HG03354 (cell line): ENCODE data around the gene NEMF.
A peak's percentile ranks its signal among the peaks of the same experiment; 100 is the strongest.
"Not testable (repeated sequence)": the region's sequence is repeated elsewhere in the genome, so short reads cannot be mapped to it uniquely, and the experiment has no call there.

Experiments
- ATAC-seq: cut with Tn5 transposase; IDR thresholded peaks from one replicate; pipeline ENCODE4 v1.9.1; 2021; ENCODE audit warnings: mild to moderate bottlenecking; ENCODE audit not compliant: unreplicated experiment, poor library complexity, severe bottlenecking

Gene NEMF, protein sequence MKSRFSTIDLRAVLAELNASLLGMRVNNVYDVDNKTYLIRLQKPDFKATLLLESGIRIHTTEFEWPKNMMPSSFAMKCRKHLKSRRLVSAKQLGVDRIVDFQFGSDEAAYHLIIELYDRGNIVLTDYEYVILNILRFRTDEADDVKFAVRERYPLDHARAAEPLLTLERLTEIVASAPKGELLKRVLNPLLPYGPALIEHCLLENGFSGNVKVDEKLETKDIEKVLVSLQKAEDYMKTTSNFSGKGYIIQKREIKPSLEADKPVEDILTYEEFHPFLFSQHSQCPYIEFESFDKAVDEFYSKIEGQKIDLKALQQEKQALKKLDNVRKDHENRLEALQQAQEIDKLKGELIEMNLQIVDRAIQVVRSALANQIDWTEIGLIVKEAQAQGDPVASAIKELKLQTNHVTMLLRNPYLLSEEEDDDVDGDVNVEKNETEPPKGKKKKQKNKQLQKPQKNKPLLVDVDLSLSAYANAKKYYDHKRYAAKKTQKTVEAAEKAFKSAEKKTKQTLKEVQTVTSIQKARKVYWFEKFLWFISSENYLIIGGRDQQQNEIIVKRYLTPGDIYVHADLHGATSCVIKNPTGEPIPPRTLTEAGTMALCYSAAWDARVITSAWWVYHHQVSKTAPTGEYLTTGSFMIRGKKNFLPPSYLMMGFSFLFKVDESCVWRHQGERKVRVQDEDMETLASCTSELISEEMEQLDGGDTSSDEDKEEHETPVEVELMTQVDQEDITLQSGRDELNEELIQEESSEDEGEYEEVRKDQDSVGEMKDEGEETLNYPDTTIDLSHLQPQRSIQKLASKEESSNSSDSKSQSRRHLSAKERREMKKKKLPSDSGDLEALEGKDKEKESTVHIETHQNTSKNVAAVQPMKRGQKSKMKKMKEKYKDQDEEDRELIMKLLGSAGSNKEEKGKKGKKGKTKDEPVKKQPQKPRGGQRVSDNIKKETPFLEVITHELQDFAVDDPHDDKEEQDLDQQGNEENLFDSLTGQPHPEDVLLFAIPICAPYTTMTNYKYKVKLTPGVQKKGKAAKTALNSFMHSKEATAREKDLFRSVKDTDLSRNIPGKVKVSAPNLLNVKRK

DNA sequence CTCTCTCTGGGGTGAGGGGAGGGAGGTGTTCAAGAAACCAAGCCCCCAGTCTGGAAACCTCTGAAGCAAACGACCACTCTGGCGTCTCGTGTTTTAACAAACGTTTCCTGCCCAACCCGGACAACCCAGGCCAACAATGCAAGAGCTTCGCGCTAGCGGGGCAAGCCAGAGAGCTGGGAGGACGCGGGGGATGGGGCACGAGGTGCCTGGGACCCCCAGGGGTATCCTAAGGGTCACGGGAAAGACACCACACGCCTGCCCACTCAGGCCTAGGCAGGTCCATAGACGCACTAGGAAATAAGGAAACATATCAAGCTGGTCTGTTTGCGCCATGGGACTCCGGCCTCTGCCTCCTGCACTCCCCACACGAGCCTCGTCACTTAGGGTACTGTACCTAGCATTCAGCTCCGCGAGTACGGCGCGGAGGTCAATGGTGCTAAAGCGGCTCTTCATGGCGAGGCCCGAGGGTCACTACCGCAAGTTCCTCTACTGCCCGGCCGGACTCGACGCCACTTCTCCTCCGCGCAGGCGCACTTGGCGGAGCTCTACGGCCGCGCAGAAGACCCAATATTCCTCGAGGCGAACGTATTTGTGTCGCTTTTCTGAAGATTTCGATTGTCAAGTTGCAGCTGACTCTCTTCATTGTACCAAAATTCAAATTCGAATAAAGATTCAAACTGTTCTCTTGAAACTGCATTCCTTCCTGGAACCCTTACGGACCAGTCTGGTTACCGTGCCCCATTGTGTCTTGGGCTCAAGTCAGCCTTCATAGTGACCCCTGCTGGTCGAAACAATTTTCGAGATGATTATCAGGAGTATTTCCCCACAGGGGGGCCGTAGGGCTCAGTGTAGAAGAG, at the start of gene NEMF:
Gene NEMF (minus strand): TSS at position 488 of the 857 bp plus-strand sequence. CDS start 35 bp downstream, at position 453.
- ATAC-seq = peak; percentile 86

DNA sequence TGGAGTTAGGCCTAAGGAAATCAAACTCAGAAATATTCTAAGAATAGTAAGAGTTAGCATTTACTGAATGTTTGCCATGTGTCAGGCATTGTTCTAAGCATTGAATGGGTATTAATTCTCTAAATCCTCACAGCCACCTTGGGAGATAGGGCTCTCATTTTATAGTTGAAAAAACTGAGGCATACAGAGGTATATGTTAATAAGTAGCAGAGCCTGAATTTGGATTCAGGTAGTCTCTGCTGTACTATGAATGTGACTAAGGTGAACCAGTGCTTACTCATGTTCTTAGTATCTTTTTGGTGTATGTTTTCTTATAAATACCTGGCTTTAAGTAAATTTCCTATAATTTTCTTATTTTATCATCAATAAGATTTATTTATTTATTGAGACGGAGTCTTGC, 48.4 kb upstream of the NEMF start:
- ATAC-seq = no peak

DNA sequence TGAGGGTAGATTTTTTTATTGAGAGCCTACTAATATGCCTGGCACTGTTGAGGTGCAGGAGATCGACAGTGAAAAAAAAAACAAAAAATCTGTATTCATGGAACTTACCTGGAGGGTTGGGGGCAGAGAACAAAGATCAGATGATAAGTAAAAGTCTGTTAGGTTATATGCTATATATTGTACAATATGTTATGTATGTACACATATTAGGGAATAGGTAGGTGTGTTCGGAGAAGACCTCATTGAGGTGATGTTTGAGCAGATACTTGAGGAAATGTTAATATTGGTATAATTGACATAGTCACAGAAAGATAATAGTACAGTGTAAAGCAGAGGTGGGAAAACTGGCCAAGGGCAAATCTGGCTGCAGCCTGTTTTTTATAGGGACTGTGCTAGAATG, 45.9 kb upstream of the NEMF start:
- no peak for ATAC-seq

DNA sequence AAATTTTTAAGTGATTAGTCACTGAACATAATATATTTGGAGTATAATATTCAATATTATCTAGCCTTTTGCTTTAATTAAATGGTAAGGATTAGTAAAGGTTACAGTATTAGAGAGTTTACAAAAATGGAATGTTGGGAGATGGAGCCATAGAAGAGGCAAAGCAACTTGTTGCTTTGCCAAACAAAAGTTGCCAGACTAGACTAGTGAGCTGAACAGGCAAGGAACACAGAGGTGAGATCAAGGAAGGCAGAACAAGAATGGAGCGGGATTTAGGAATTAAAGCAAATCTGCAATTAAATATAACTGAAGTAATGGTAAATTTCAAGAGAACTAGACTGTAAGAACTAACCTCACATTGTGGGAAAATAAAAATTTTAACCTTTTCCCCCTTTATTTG, 45.4 kb upstream of the NEMF start:
- no peak for ATAC-seq

DNA sequence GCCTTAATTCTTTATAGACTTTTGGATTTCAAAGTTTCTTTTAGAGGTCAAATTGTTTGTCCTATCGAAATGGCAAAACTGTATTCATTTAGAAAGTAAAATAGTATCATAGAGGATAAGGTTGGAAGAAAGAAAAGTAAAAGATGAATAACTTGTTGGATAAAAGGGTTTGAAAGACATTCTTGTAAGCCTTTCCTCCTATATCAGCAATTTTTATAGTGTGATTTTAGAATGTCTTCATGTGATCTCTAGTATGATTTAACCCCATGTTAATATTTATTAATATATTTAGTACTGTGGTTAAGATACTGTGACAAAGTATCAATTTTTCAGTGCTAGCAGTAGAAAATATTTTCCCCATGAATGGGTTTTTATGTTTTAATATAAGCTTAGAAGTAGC, 44.8 kb upstream of the NEMF start:
- ATAC-seq = no peak

DNA sequence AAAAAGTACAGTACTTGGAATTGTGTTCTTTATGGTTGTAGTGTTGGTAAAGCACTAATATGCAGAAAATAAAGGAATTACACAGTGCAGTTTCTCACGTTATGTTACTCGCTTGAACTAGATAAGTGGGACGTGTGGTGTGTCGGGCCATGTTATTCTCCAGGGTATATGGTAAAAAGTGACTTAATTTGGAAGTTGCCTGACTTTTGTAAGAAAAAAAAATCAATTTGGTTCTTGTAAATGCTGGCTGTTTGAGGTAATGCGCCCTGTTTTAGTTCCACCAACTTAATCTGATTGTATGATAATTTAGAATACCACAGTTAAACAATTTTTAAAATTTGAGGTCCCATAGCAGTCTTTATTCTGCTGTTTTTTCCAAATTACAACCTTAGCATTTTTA, 44.4 kb upstream of the NEMF start:
- ATAC-seq = no peak

DNA sequence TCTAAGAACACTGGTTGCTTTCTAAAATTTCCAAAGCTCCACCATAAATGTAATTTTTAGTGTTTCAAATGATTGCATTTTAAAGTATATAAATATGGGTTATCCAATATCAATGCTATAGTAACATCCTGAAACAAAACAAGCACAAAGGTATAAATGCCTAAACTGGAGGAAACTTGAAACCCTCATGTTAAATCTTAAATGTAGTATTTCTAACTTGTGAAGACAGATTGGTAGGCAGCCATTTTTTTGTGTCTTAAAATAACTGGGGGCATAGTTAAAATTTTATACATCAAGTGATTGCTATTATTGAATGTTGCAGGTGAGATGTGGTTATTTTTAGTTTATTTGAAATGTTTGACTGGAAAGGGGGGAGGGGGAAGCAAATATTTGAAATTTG, 43.7 kb upstream of the NEMF start:
- ATAC-seq = not testable (repeated sequence)

DNA sequence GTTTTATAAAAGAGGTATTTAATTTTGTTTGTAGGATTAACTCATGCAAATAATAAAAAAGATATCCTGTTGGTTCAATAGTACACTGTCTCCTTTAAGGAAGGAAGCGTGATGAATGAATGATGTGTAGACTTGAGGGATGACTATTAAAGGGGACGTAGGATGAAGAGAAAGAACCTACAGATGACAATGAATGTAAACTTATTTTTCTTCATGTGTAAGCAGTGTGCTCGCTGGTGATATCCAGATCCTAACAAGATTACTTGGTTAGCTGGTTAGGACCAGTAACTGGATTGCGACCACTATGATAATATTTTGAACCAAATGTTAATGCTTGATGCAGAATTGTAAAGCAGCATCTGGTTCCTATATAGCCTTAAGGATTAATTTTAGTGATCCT, 42.9 kb upstream of the NEMF start:
- ATAC-seq = no peak

DNA sequence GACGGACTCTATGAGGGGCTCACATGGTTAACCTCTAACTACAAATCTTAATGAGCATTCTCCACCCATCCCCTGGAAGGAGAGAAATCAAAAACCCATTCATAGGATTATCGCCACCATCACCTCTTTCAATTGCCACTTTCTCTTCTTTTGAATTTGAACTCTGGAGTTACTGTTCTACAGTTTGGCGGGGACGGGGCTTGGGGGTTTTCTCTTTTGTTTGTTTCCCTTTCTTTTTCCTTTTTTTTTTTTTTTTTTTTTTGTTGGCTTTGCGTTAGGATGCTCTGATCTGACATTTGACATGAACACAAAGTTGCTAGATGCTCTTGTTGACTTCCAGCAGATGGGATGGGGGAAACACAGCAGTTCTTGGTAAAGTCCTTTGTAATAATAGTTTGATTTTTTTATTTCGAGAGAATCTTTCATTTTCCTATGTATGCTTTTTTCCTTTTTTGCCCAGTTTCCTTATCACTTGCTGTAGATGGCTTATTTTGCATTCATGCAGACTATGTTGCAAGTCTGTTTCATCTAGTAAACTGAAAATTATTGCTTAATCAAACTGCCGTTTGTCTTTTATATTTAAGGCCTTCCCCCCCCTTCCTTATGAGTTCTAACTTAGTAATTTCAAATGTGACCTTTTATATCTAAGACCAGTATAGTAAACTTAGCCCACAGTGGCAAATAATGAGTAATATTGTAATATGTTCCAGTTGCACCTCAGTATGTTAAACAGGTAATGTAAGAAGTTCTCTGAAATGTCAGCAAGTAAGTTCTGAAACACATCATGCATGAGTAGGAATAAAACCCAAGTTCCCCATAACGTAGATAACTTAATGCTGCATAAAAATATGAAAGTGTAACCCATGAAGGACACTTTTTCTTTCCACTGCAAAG, 41.9 kb upstream of the NEMF start:
- not testable (repeated sequence) for ATAC-seq

DNA sequence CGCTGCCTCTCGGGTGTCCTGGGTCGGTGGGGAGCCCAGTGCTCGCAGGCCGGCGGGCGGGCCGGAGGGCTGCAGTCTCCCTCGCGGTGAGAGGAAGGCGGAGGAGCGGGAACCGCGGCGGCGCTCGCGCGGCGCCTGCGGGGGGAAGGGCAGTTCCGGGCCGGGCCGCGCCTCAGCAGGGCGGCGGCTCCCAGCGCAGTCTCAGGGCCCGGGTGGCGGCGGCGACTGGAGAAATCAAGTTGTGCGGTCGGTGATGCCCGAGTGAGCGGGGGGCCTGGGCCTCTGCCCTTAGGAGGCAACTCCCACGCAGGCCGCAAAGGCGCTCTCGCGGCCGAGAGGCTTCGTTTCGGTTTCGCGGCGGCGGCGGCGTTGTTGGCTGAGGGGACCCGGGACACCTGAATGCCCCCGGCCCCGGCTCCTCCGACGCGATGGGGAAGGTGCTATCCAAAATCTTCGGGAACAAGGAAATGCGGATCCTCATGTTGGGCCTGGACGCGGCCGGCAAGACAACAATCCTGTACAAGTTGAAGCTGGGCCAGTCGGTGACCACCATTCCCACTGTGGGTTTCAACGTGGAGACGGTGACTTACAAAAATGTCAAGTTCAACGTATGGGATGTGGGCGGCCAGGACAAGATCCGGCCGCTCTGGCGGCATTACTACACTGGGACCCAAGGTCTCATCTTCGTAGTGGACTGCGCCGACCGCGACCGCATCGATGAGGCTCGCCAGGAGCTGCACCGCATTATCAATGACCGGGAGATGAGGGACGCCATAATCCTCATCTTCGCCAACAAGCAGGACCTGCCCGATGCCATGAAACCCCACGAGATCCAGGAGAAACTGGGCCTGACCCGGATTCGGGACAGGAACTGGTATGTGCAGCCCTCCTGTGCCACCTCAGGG, 41.0 kb upstream of the NEMF start:
- ATAC-seq = peak; percentile 58

DNA sequence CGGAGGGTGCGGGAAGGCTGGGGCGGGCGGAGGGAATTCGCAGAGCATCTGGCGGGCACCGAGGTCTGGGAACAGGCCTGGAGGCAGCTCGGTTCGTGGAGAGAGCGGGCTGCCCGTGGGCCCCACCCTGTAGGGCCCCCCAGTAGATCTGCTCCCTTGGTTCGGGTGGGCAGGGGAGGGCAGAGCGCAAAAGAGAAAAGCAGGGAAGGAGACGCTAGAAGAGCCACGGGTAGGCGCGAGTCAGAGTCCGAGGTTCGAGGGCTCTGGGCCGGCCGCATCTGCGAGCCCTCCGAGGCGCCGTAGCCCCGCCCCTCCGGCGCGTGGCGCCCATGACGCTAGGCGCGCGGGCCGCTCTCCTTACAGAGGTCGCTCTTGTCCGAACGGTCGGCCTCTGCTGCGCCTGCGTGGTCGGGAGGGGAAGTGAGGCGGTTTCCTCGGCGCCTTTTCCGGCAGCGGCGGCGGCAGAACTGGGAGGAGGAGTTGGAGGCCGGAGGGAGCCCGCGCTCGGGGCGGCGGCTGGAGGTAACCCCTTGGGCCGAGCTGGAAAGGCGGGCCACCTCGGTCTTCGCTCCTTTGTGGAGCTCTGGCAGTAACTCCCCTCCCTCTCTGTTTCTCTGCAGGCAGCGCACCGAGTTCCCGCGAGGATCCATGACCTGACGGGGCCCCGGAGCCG, 40.2 kb upstream of the NEMF start, which contains the start of gene ARF6:
Gene ARF6 (plus strand): TSS at position 447 of the 673 bp plus-strand sequence. CDS start 655 bp downstream, outside the sequence.
- peak; percentile 90 for ATAC-seq

DNA sequence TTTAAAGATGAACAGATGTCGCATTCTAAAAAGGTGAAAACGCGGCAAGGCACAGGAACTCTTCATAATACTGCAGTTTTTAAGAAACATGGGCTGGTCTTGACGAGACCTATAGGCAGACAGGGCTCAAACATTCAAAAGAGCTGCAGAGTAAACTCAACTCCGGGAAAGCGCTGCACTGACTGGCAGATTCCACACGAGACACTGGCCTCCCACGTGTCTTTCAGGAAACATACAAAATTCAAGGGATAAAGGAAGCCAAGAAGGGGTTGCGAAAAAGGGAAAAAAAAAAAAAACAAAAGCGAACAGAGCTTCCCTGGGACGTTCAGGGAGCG, 39.7 kb upstream of the NEMF start:
- ATAC-seq = peak; percentile 34

DNA sequence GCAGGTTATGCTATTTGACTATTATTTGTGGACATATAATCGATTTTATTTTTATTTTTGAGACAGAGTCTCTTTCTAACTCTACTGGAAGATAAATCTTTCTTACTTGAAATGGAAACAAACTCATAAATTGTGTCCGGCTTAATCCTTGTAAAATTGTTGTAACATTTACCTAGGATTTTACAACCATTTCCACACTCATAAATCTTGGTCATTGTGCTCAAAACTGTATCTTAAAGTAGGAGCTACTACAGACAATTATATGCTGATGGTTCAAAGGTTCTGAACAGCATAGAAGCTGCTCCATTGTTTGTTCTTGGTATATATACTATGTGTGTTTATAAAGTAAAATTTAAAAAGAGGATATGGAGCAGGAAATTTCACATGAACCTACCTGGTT, 35.7 kb upstream of the NEMF start:
- ATAC-seq = no peak

DNA sequence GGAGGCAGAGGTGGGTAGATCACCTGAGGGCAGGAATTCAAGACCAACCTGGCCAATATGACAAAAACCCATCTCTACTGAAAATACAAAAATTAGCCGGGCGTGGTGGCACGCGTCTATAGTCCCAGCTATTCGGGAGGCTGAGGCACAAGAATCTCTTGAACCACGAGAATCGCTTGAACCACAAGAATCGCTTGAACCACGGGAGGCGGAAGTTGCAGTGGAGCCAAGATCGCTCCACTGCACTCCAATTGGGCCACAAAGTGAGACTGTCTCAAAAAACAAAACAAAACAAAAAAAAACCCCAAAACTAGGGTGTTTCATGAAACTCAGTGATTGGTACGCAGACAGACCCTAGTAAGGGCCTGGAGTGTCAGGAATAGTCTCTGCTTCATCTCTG, 33.9 kb upstream of the NEMF start:
- ATAC-seq = no peak

DNA sequence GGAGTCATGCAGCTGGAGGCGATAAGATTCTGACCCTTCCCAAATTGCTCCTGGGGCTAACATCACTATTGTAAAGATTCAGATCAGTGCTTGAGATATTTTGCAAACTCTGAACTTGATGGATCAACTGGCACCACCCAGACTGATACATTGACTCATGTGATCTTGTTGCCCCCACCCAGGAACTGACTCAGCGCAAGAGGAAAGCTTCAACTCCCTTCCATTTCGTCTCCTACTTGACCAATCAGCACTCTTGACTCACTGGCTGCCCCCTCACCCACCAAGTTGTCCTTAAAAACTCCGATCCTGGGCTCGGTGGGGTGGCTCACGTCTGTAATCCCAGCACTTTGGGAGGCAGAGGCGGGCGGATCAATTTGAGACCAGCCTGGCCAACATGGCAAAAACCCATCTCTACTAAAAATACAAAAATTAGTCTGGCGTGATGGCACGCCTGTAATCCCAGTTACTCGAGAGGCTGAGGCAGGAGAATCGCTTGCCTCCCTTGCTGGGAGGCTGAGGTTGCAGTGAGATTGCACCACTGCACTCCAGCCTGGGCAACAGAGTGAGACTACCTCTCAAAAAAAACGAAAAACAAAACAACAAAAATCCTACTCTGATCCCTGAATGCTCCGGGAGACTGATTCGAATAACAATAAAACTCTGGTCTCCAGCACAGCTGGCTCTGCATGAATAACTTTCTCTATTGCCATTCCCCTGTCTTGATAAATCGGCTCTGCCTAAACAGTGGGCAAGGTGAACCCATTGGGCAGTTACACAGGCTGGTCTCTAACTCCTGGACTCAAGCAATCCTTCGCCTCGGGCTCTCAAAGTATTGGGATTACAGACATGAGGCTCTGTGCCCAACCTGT, 30.5 kb upstream of the NEMF start:
- ATAC-seq = no peak

DNA sequence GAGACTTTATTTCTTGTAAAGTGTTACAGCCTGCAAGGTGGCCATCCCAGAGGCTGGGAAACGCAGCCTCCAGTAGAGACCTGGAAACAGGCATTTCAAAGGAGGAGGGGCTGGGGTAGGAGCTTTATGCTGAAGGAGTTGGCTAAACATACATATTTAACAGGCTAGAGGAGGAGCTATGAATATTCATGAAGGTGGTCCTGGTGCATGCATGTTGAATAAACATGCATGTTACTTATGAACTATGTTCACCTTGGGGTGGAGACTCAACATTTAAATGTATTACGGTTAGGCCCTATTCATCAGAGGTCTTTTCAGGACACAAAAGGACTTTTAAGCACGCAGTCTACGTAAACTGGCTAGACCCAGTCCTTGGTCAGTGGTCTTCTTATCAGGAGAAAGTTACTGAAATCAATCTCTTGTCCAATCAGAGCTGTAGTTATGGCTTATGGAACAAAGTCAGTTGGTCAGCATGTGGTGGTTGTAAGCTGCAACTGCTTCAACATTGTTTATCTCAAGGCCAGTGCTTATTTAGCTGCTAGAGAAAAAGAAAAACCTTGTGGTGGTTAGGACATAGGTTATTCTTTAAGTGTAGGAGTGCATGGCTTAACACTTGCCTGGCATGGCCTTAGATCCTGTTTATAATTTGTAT, 28.9 kb upstream of the NEMF start:
- no peak for ATAC-seq
